HG02870 (cell line): ENCODE results near the gene CLIC5.

Source experiments
- ATAC-seq: cut with Tn5 transposase; IDR thresholded peaks from one replicate; pipeline ENCODE4 v1.9.1; 2021; ENCODE audit warnings: mild to moderate bottlenecking, moderate library complexity; ENCODE audit not compliant: unreplicated experiment

Gene CLIC5

GRCh38 chr6:46000905-46001304 lies 14.8 kb downstream of the CLIC5 start:
- ATAC-seq: no peak

- ATAC-seq: no peak
Observed at GRCh38 chr6:45998524-45998923, 17.1 kb downstream of the CLIC5 start.

- no peak for ATAC-seq
Observed at GRCh38 chr6:45997875-45998506, 17.7 kb downstream of the CLIC5 start.

GRCh38 chr6:45991189-45991588 lies 24.5 kb downstream of the CLIC5 start:
- ATAC-seq: no peak

- ATAC-seq: no peak
Observed at GRCh38 chr6:45990162-45990561, 25.5 kb downstream of the CLIC5 start.

- no peak for ATAC-seq
Observed at GRCh38 chr6:45988635-45989034, 27.0 kb downstream of the CLIC5 start.

- no peak for ATAC-seq
Observed at GRCh38 chr6:45987856-45988255, 27.8 kb downstream of the CLIC5 start.

GRCh38 chr6:45986746-45987274 lies 28.9 kb downstream of the CLIC5 start:
- no peak for ATAC-seq

- no peak for ATAC-seq
Observed at GRCh38 chr6:45984788-45985425, 30.8 kb downstream of the CLIC5 start.

GRCh38 chr6:45984347-45984746 lies 31.3 kb downstream of the CLIC5 start:
- no peak for ATAC-seq

GRCh38 chr6:45983062-45983461 lies 32.6 kb downstream of the CLIC5 start:
- no peak for ATAC-seq

- no peak for ATAC-seq
Observed at GRCh38 chr6:45982280-45983036, 33.2 kb downstream of the CLIC5 start.

GRCh38 chr6:45981046-45981445 lies 34.6 kb downstream of the CLIC5 start:
- no peak for ATAC-seq

GRCh38 chr6:45979311-45979710 lies 36.3 kb downstream of the CLIC5 start:
- no peak for ATAC-seq

GRCh38 chr6:45974596-45974995 lies 41.1 kb downstream of the CLIC5 start:
- ATAC-seq: no peak

- ATAC-seq: no peak
Observed at GRCh38 chr6:45972795-45973503, 42.7 kb downstream of the CLIC5 start.

- ATAC-seq: no peak
Observed at GRCh38 chr6:45971287-45971686, 44.4 kb downstream of the CLIC5 start.

- no peak for ATAC-seq
Observed at GRCh38 chr6:45970326-45970725, 45.3 kb downstream of the CLIC5 start.

GRCh38 chr6:45969883-45970282 lies 45.8 kb downstream of the CLIC5 start:
- no peak for ATAC-seq

GRCh38 chr6:45969026-45969425 lies 46.6 kb downstream of the CLIC5 start:
- ATAC-seq: no peak

GRCh38 chr6:45967363-45967762 lies 48.3 kb downstream of the CLIC5 start:
- ATAC-seq: no peak
